Uterus (tissue), 2 donors: ENCODE measurements around the gene KRTAP9-9.

Experiments used
- CTCF ChIP-seq, 4 experiments: fragments of 200-600 bp in 2 of 4; fragments of 450-650 bp in 2 of 4; sonication (generic) in 2 of 4; IDR thresholded peaks; one replicate each; pipeline ENCODE4 v1.5.1; 2016 to 2019; ENCODE audit warnings: antibody characterized with exemption in 4 of 4, mild to moderate bottlenecking in 2 of 4, moderate library complexity in 1 of 4
- POLR2A ChIP-seq, 2 donors: fragments of 450-650 bp; IDR thresholded peaks; one replicate each; pipeline ENCODE4 v1.6.1; 2016; ENCODE audit warnings: antibody characterized with exemption in 2 of 2, mild to moderate bottlenecking in 1 of 2, moderate library complexity in 1 of 2

- TF ChIP-seq CTCF (IDR thresholded peaks at IDR 0.05) (no peak), POLR2A (IDR thresholded peaks at IDR 0.05) (no peak)
Measured at GRCh38 chr17:41284546-41284945, 29.4 kb downstream of the KRTAP9-9 start.
